ENCODE data around the gene TMEM80. TPM values are rescaled to one million over a fixed set of nuclear protein-coding genes. Genes with fewer than 3 reads are reported as not detected.

TMEM80 gene
- total RNA-seq, 1 experiment from 2014 or later, result 45.2 TPM

- in situ Hi-C loops (cut with HindIII; ENCODE audit: low pct_unique_long_range_greater_than_20kb, low sequenced_read_pairs) (no loop called here), intact Hi-C loops (cut with micrococcal nuclease; ENCODE audit: unreplicated experiment) (loop anchor here (5.0 to 10.0 kb wide), 2 partner anchors 58 to 166 kb away; no protein-coding TSS in a partner anchor)
- ChIA-PET POLR2A (interaction anchor here (0.6 to 0.8 kb wide), 2 partner anchors 25 to 28 kb away, joined by 3 read pairs; partner anchors contain the start of genes DEAF1 and TMEM80), CTCF (interaction anchor here (0.6 to 1.0 kb wide), 2 partner anchors 24 to 50 kb away, joined by 5 read pairs; no protein-coding TSS in a partner anchor)
- Histone ChIP-seq H3K4me1 (ENCODE audit: control insufficient read depth, insufficient read depth, low read length) (peaks cover 5% of the 10 kb centered on the region; the same call in 1 of the 2 replicates), H3K27me3 (ENCODE audit: control insufficient read depth, insufficient read depth, low read length) (no peaks in the 10 kb centered on the region), H3K4me3 (ENCODE audit: low read depth in 2 of 2, low read length in 2 of 2) (no peak overlapping the region), H3K27ac (ENCODE audit: low read length) (no peak overlapping the region), H3K9me3 (ENCODE audit: control insufficient read depth, insufficient read depth, low read depth, low read length) (no peaks in the 10 kb centered on the region), H3K36me3 (ENCODE audit: control insufficient read depth, insufficient read depth, low read length) (peaks cover 5% of the 10 kb centered on the region; the same call in 1 of the 2 replicates)
- no peak for DNase-seq (ENCODE audit: low read depth, low spot score)
- TF ChIP-seq SIN3A (IDR thresholded peaks at IDR 0.05; ENCODE audit: borderline replicate concordance, insufficient read depth, low read depth, low read length) (no peak), TCF7L2 (IDR thresholded peaks at IDR 0.05; ENCODE audit: low read depth, low read length) (no peak), POLR2AphosphoS5 (IDR thresholded peaks at IDR 0.05; ENCODE audit: low read depth, low read length) (no peak), REST (IDR thresholded peaks at IDR 0.05; ENCODE audit: insufficient read depth in 1 of 2, low read depth in 2 of 2, low read length in 1 of 2) (no peak), CTCF (IDR thresholded peaks at IDR 0.05) (no peak)
- peak; percentile 54 for ATAC-seq
- no TSS peak for BruUV-seq (replicated peaks)
These were observed 25.1 kb downstream of the TMEM80 start for GRCh38 chr11:720642-721246.

GRCh38 chr11:721247-721740, 25.7 kb downstream of the TMEM80 start:
- TSS peak; percentile 61 for BruUV-seq (replicated peaks)
- H3K9me3 ChIP-seq (ENCODE audit: control insufficient read depth, insufficient read depth, low read depth, low read length), result no peaks in the 10 kb centered on the region
- in situ Hi-C loops (cut with HindIII; ENCODE audit: low pct_unique_long_range_greater_than_20kb, low sequenced_read_pairs), result no loop called here
- H3K36me3 ChIP-seq (ENCODE audit: control insufficient read depth, insufficient read depth, low read length), result peaks cover 5% of the 10 kb centered on the region; the same call in 1 of the 2 replicates
- CTCF ChIA-PET, result interaction anchor here (1.0 to 1.4 kb wide), 2 partner anchors 14 to 17 kb away, joined by 4 to 5 read pairs; no protein-coding TSS in a partner anchor
- intact Hi-C loops (cut with micrococcal nuclease; ENCODE audit: unreplicated experiment), result loop anchor here (5.0 to 10.0 kb wide), 2 partner anchors 59 to 166 kb away; no protein-coding TSS in a partner anchor
- POLR2A ChIA-PET, result interaction anchor here (0.8 kb wide), 1 partner anchor 26 kb away, joined by 3 read pairs; the partner anchor contains the start of genes DEAF1 and TMEM80
- H3K27me3 ChIP-seq (ENCODE audit: control insufficient read depth, insufficient read depth, low read length), result no peaks in the 10 kb centered on the region
- peaks cover 6% of the 10 kb centered on the region for H3K4me1 ChIP-seq (ENCODE audit: control insufficient read depth, insufficient read depth, low read length)
- DNase-seq (ENCODE audit: low read depth, low spot score) (no peak), ATAC-seq (no peak)
- no peak overlapping the region for H3K27ac ChIP-seq (ENCODE audit: low read length)
- no peak overlapping the region for H3K4me3 ChIP-seq (ENCODE audit: low read depth in 2 of 2, low read length in 2 of 2)
- no peak for TF ChIP-seq TCF7L2 (IDR thresholded peaks at IDR 0.05; ENCODE audit: low read depth, low read length)
- TF ChIP-seq CTCF (IDR thresholded peaks at IDR 0.05), result no peak
- no peak for TF ChIP-seq REST (IDR thresholded peaks at IDR 0.05; ENCODE audit: insufficient read depth in 1 of 2, low read depth in 2 of 2, low read length in 1 of 2)
- TF ChIP-seq POLR2AphosphoS5 (IDR thresholded peaks at IDR 0.05; ENCODE audit: low read depth, low read length), result no peak
- TF ChIP-seq SIN3A (IDR thresholded peaks at IDR 0.05; ENCODE audit: borderline replicate concordance, insufficient read depth, low read depth, low read length), result no peak
